H4 (cell line): ENCODE measurements around the gene CLSTN2. TPM values are rescaled to one million over a fixed set of nuclear protein-coding genes. Genes with fewer than 3 reads are reported as not detected.
A peak's percentile ranks its signal among the peaks of the same experiment; 100 is the strongest.

Experiments used
- DNase-seq: peaks from one replicate; pipeline ENCODE4 v3.0.0-alpha.2; 2015; ENCODE audit warnings: low spot score
- total RNA-seq: library from RNA; depleted of rRNA; stranded (reverse); fragments of >200 nt; shearing (Covaris generic); gene quantifications from 2 replicates; pipeline ENCODE4 v1.2.3, GENCODE V29; 2014

The CLSTN2 gene
- total RNA-seq, 1 experiment from 2014 or later: 3.9 TPM

DNA sequence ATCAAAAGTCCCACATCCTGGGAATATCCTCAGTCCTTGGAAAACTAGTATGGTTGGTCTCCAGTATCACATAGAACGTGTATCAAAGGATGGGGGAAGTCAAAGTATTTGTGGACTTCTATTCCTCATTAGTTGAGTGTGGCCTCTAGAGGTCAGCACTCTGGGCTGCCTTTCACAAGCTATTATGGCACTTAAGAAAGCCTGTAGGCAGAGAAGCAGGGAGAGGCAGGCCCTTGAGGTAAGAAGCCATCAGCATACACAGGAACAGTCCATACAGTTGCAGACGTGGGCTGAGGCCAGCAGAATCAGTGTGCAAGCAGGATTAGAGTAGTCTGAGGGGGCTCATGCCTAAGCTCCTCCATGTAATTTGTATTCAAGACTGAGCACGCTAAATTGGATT lies 341.7 kb downstream of the CLSTN2 start:
- peak; percentile 32 for DNase-seq

DNA sequence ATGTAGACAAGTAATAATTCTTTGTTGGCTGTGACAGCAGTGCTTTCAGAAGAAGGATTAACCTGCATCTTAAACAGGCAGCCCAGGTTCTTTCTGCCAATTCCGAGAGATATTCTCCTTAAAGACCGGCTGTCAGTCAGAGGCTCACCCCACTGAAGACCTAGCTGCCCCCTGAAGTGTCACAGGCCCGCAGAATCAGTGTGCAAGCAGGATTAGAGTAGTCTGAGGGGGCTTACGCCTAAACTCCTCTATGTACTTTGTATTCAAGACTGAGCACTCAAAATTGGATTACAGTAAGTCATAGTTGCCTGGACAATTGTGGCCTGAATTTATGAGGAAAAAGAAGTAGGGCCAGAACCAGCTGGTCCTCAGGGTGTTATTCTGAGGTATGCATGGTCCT lies 342.9 kb downstream of the CLSTN2 start:
- no peak for DNase-seq

DNA sequence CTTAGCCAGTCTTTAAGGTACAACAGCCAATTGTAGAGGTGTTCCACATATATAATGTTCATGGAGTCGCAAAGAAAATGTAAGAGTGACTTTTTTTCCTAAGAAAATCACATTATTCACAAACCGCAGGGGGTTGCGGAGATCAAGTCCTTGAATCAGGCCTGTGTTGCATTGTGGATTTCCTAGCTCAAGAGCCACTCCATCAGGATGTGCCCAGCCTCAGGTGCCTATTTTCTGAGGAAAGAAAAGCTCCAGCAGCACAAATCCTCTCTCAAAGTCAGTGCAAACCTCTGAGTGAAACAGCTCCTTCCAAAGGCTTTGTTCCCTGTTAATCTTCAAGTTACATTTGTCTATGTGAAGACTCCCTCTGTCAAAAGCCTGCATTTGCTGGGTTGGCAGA lies 349.4 kb downstream of the CLSTN2 start:
- no peak for DNase-seq

DNA sequence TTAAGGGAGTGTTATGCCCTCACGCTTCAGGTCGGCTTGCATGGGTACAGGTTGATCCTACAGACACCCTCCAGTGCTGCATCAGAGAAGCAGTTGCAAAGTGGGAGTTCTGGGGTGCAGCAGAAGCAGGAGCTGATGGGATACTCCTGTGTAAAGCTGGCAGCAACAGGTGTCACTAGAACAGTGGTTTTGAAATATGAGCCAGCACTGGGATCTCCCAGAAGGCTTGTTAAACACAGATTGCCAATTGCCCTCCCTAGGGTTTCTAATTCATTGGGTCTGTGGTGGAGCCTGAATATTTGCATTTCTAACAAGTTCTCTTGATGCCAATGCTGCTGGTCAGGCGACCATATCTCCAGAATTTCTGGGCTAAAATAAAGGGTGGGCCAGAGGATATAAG lies 350.4 kb downstream of the CLSTN2 start:
- no peak for DNase-seq

DNA sequence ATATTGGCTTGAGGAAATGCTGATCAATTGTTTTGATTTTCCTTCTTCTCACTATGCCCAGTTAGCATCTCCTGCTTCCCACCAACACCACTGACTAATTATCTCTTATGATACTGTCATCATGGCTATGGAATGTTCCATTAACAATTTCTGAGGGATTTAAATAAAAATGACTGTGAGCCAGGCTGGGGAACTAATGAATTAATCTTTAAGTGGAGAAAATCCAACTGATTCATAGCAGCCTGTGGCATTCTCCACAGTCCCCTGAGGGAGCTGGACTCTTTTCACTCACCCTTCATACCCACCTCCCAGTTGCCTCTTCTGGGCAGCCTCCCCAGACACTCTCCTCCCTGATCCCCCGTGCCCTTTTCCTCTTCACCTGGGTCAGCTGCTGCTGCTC lies 353.6 kb downstream of the CLSTN2 start:
- no peak for DNase-seq

DNA sequence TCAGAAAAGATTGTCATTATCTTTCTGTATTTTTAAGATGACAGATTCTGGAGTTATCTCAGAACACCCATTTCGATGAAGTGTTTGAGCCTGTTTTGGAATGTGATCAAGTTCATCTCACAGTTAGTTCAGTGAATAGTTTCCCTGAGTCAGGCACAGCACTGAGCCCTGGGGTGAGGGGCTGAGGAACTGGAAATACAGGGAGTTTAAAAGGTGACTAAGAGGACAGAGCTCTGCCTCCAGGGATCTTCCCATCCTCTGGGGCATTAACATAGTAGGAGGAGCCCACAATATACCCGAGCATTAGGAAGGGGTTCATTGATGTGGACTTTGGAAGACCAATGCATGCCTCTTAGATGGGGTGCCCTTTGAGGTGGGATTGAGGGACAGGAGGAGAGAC lies 355.1 kb downstream of the CLSTN2 start:
- no peak for DNase-seq

DNA sequence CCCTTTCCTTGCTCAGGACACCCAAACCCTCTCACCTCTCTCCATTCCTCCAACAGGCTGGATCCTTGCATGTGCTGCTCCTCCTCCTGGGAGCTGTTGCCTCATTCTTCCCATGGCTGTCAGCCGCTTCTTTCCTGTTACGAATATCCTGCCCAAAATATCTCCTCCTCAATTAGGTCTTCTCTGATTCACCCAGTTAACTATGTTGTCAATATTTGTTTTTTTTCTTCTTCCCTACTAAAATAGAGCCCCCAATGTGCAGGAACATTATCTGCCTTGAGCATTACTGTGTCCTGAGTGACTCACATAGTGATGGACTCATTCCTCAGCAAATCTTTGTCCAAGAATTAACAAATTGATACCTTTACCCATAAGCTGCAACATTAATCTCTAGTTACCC lies 357.2 kb downstream of the CLSTN2 start:
- peak; percentile 38 for DNase-seq

DNA sequence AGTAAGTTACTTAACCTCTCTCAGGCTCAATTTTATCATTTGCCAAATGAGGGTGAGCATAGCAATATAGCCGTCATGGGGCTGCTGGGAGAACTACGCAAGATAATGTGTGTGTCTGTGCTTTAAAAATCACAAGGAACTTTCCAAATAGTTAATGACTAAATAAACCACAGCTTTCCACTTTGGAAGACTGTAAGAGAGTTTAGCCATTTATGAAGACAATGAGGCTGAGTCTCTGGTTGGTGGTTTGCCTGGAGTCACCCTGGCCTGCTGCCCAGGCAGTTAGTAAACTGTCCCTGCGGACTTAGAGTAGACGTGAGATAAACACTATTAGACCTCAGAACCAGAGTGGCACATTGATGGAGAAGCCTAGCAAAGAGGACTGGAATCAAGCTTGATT lies 357.7 kb downstream of the CLSTN2 start:
- DNase-seq: peak; percentile 99

DNA sequence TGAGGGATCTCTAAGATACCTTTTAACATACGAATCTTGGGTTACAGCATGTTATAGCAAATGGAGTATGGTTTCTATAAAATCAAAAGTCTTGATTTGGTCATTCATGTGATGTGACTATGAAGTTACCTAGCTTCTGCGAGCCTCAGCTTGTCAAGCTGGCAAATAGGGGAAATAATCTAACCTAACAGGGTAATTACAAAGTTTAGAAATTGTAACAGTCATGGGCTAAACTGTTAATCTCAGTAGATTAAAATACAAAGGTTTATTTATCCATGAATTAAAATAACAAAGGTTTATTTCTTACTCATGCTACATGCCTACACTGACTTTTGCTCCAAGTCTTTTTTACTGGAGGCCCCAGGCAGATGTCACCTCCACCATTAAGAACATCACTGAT lies 359.1 kb downstream of the CLSTN2 start:
- no peak for DNase-seq

DNA sequence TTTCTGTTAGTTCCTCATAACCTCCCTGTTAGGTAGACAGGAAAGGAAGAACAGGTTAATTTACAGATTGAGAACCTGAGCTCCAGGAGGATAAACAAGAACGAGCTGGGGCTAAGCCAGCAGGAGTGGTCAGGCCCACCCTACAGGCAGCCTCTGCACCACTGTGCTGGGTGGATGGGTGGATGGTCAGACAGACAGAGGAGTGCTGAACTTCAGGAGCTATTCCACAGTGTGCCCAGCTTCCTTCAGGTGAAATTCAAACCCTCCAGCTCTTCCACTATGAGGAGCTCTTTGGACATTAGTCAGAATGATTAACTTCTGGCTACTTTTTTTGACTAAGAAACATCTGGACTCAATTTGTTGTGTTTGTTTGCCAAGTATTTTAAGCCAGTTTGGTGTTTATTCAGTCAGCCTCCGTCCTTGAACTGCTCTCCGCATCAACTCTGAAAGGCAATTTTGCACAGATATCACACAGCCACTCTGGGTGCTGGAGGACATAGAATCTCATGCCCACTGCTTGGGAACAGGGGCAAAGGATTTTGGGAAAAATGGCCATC lies 361.9 kb downstream of the CLSTN2 start:
- DNase-seq: peak; percentile 81

DNA sequence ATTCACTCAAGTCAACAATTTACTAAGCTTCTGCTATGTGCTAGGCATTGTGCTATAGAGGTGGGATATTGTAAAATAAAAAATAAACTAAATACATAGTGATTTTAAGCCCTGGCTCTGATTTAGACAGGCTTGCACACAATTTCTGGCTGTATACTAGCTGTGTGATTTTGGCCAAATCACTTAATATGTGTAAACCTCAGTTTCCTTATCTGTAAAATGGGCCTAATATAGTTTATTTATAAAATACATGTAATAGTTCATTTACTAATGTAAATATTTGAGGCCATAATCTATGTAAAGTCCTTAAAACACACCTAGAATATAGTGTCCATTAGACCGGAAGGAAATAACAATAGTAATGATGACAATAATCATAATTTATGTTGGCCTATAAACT lies 363.1 kb downstream of the CLSTN2 start:
- DNase-seq: no peak

DNA sequence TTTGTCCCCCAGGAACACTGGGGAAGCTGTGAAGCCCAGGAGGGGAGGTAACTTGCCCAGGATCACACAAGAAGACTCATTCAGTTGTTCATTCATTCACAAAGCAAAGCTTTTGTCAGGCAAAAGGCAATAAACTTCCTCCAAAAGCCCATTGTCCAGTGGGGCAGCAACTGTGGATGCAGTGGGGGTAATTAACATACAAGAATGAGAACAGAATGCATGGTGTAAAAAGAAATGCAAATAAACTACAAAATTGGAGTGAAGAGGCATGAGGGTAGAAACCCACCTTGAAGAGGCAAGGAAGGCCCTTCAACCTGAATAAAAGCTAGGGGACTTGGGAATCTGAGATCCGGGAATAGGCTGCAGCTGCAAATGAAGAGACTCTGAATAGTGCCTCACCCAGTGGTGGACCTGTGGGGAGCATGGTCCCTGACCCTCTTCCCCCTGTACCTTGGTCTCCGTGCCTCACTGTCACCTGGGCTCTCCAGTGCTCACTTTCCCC lies 363.6 kb downstream of the CLSTN2 start:
- no peak for DNase-seq

DNA sequence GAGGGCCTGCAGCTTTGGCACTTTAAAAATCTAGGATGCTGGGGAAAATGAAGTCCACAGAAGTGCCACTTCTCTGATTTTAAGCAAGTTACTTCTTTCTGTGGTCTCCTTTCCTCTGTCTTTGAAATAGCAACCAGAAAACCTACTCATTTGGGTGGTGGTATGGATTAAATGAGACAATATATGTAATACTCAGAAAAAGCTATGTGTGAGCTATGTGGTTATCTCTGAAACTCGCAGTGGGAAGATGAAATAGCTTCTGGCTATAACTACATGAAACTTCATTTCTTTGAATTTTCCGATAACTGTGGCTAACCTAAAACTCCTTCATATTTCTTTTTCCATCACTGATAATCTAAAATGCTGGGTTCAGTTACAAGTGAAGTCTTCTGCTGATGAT lies 368.9 kb downstream of the CLSTN2 start:
- no peak for DNase-seq

DNA sequence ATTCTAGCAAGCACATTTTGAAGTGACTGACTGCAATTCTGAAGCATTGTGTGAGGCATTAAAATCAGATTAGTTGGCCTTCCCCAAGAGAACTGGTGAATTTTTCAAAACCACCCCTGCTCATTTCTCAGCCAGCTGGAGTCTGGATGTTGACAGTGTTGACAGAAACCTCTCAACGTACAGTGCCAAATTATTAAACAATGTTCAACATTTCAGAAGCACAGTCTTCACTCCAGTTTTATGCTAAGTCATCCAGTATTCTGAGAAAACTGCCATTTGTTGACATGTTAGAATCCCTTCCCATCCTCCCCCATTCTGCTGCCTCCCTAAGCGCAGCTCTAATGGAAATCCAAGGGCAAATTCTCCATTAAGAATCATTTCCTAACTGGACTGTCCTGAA lies 373.6 kb downstream of the CLSTN2 start:
- no peak for DNase-seq

DNA sequence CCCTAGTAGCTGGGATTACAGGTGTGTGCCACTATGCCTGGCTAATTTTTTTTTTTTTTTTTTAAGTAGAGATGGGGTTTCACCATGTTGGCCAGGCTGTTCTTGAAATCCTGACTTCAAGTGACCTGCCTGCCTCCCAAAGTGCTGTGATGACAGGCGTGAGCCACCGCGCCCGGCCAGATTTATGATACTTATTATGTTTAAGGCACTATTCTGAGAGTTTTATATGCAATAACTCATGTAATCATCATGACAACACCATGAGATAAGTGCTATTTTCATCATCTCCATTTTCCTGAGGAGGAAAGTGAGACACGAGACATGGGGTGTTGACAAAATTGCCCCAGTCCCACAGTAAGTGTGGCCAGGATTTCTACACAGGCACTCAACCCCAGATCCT lies 376.4 kb downstream of the CLSTN2 start:
- no peak for DNase-seq

DNA sequence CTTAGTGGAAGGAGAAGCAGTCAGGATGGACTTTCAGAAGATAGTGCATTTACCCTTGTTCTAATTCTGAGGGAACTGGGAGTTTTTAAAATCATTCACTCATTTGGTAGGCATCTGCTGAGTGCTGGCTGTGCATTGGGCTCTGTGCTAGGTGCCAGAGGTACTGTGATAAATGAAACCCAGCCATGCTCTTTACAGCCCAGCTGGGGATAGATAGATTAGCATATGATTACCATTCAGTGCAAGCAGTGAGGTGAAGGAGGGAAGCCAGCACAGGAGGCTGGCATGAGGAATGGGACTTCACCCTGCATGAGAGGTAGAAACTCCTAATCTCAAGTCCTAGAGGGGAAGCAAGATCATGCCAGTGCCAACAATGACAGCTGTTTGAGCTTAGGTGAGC lies 381.0 kb downstream of the CLSTN2 start:
- no peak for DNase-seq

DNA sequence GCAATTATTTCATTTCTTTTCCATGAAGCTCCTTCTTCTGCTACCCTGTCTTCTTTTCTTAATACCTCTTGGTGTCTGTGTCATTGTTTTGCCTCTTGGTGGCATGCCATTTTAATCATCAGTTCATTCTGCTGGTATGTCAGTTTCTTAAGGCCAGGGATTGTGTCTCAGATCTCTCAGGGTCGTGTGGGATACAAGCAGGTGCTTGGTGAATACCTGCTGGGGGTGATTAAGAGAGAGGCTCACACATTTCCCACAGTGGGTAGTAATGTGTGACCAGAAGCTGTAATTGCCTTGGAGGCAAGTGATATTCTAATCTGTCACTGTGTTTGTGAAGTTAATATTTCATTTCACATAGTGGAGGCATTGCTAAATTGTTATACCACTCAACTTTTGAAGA lies 381.5 kb downstream of the CLSTN2 start:
- no peak for DNase-seq

DNA sequence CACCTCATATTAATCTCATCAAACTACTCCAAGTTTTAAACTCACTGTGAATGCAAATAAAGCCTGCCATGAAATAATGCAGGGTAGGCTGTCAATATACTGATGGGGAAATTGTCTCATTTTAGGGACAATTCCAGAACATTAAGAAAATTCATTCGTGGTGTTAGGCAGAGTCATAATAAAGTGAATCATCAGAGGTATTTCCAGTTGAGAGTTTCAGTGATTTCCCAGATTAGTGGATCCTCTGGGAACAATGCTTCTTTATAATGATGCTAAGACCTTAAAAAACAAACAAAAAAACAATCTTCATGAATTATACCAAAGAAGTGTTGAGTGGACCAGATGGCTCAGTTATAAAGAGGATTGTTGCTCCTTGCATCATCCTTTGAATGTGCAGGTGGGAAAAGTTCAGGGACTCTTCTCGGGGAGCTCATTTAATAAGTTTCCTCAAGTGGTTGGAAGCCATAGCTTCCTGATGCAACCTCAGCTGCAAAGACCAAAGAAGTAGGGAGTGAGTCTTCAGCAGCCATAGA lies 381.9 kb downstream of the CLSTN2 start:
- no peak for DNase-seq

DNA sequence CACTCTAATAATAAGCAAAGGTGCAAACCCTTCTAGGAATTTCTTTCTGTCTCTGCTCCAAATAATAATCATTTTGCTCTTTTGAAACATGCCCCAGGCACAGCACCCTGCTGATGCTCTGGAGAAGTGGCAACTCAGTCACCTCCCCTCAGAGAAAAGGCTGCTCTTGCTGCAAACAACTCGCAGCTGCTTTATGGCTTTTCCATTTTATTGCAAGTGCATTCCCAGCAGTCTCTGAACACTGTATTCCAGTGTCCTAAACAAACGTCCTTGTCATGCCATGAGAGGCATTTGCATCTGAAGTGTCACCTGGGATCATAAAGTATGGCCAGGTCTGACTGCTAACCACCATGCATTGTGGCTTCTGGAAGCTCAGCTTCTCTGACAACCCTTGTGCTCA lies 384.8 kb downstream of the CLSTN2 start:
- DNase-seq: no peak

DNA sequence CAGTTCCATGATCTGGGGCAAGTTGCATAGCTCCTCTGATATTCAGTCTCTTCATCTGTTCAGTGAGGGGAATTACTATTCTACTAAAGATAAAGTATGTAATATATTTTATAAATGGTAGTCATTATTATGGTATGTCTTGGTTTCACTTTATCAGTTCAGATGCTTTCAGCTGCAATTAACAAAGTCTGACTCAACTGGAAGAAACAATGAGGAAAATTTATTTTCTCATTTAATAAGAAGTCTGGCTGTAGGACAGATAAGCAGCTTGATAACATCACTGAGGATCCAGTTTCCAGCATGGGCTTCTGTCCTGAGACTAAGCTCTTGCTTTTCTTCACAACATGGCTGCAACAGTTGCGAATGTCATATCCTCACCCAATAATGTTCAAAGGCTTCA lies 388.6 kb downstream of the CLSTN2 start:
- no peak for DNase-seq

DNA sequence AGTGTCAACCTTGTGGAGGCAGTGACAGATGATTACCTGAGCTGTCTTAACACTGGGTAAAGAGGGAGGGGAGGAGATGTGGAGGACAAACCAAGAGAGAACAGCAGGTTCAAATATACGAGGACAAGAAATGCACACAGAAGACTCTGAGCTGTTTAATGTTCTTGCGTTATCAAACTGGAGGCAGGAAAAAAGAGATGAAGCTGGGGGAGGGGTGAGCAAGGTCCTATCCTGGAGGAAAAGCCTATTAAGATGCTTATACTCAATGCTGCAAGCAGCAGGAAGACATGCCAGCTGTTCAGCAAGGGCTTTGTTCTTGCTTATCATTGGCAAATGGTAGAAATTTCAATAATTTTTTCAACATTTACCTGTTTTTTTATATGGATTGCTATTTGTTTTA lies 397.1 kb downstream of the CLSTN2 start:
- no peak for DNase-seq

DNA sequence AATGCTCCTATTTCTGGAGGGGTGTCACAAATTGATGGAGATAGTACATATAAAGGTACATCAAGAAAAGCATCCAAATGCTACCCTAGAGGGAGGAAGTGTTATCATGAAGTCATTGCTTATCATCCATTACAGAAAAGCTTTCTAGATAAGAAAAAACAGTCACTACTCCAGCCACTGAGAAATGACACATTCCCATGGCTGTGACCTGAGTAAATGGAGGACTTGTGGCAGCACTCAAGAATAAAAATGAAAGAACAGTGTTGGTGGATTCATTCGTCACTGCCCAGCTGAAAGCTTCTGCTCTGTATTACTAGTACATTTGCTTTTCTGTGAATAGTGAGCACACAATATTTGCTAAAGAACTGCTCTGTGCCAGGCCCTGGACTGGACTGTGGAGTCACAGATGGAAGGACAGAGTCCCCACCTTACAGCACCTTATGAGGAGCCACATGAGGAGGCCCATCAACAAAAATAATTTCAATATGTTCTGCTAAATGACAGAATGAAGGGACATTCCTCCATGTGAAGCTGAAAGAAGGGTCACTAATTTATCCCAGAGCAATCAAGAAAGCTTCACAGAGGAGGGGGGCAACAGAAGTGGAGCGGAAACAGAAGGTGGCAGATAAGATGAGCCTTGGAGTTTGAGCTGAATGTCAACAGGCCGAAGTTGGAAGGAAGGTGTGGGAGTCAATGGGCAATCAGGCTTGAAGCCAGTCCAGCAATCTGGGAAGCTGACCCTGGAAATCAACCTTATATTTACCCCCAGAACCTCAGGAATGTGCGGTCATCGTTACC lies 399.3 kb downstream of the CLSTN2 start:
- no peak for DNase-seq

DNA sequence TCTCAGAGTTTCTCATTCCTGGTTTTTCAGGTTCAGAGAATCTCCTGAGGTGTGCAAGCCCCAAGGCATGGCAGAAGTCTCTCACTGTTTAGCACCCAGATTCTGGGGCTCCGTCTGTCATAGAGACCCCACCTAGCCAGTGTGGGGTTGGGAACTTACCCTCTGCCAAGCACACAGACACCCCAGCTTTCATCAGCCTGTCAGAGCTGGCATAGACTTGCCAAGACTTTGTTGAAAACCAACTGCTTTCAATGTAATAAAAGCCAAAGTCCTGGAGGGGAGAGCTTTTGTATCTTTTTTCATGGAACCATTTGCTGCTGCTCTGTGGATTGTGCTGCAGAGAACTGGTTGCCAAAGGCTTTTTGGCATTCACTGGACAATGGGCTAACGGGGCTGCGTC lies 401.5 kb downstream of the CLSTN2 start:
- no peak for DNase-seq
